Panc1 (cell line): Measurements from ENCODE around the gene ITPKB. TPM values are rescaled to one million over a fixed set of nuclear protein-coding genes. Genes with fewer than 3 reads are reported as not detected.
"Not testable (repeated sequence)": the region's sequence is repeated elsewhere in the genome, so short reads cannot be mapped to it uniquely, and the experiment has no call there.

Experiments
- ATAC-seq: fragments of 200-7000 bp; cut with Tn5 transposase; 2 replicates; pipeline ENCODE4 v1.9.1; 2020; ENCODE audit warnings: mild to moderate bottlenecking, moderate library complexity
- BruUV-seq: library from RNA; stranded (reverse); fragments of 400-500 nt; replicated peaks from 2 replicates; lab custom pipeline; 2021; lab: Mats Ljungman, UMichigan
- CTCF ChIA-PET: fragments of 300-600 bp; sonication (Branson Sonifier 250); formaldehyde crosslinking; loops from one replicate; lab custom pipeline; 2022; ENCODE audit warnings: antibody characterized with exemption; lab: Charles Lee
- POLR2A ChIA-PET: fragments of 300-600 bp; sonication (Branson Sonifier 250); formaldehyde crosslinking; loops from one replicate; lab custom pipeline; 2022; ENCODE audit warnings: antibody characterized with exemption; lab: Charles Lee
- DNase-seq: peaks from one replicate; pipeline ENCODE4 v3.0.0-alpha.2; 2010; ENCODE audit warnings: low read depth, low spot score
- H3K27ac ChIP-seq: 2 replicates; pipeline ENCODE4 v1.5.1; 2011; ENCODE audit warnings: mild to moderate bottlenecking, low read length, inconsistent platforms
- H3K27me3 ChIP-seq: fragments of 200-500 bp; sonication (Bioruptor generic); 2 replicates; pipeline ENCODE4 v1.6.0; 2014; ENCODE audit warnings: low read length, inconsistent platforms; ENCODE audit not compliant: control insufficient read depth, insufficient read depth
- H3K36me3 ChIP-seq: fragments of 200-500 bp; sonication (Bioruptor generic); 2 replicates; pipeline ENCODE4 v1.5.1; 2014; ENCODE audit warnings: inconsistent platforms, mild to moderate bottlenecking, low read length, moderate library complexity; ENCODE audit not compliant: control insufficient read depth, insufficient read depth
- H3K4me1 ChIP-seq: 2 replicates; pipeline ENCODE4 v1.5.1; 2011; ENCODE audit warnings: inconsistent platforms, mild to moderate bottlenecking, low read length, moderate library complexity; ENCODE audit not compliant: control insufficient read depth, insufficient read depth
- H3K4me3 ChIP-seq, 2 experiments: 2 replicates each; pipeline ENCODE4 v1.5.1; 2011 to 2012; ENCODE audit warnings: low read depth in 2 of 2, low read length in 2 of 2, mild to moderate bottlenecking in 2 of 2, inconsistent platforms in 1 of 2, moderate library complexity in 1 of 2
- H3K9me3 ChIP-seq: fragments of 200-500 bp; sonication (Bioruptor generic); 2 replicates; pipeline ENCODE4 v1.5.1; 2014; ENCODE audit warnings: low read depth, mild to moderate bottlenecking, inconsistent platforms, low read length, moderate library complexity; ENCODE audit not compliant: control insufficient read depth, insufficient read depth
- POLR2AphosphoS5 ChIP-seq: IDR thresholded peaks from 2 replicates; pipeline ENCODE4 v1.6.1; 2012; ENCODE audit warnings: mild to moderate bottlenecking, low read depth, low read length, moderate library complexity
- SIN3A ChIP-seq: IDR thresholded peaks from 2 replicates; pipeline ENCODE4 v1.6.1; 2012; ENCODE audit warnings: low read depth, mild to moderate bottlenecking, low read length, moderate library complexity, borderline replicate concordance; ENCODE audit not compliant: insufficient read depth
- TCF7L2 ChIP-seq: IDR thresholded peaks from 2 replicates; pipeline ENCODE4 v1.6.1; 2011; ENCODE audit warnings: mild to moderate bottlenecking, low read depth, low read length, inconsistent platforms
- in situ Hi-C: cut with HindIII; loops from 2 replicates; pipeline ENCODE4 v1.10.0; 2016; ENCODE audit warnings: low sequenced_read_pairs, low pct_unique_long_range_greater_than_20kb
- intact Hi-C: fragments of 100-400 bp; cut with micrococcal nuclease; formaldehyde crosslinking; loops from one replicate; pipeline ENCODE4 v1.10.0; 2022; ENCODE audit not compliant: unreplicated experiment
- total RNA-seq: library from RNA; stranded (reverse); gene quantifications from one replicate; pipeline ENCODE4 v1.2.1, GENCODE V29; 2021; ENCODE audit not compliant: unreplicated experiment
- TF ChIP-seq, protein P1 (sequence below), 2 experiments: IDR thresholded peaks; 2 replicates each; pipeline ENCODE4 v1.6.1; 2011 to 2012; ENCODE audit warnings: low read depth in 2 of 2, control low read depth in 1 of 2, low read length in 1 of 2, mild to moderate bottlenecking in 1 of 2, moderate library complexity in 1 of 2; ENCODE audit not compliant: insufficient read depth in 1 of 2
- TF ChIP-seq, protein P2 (sequence below): fragments of 450-650 bp; IDR thresholded peaks from 2 replicates; pipeline ENCODE4 v1.5.1; 2017; ENCODE audit warnings: mild to moderate bottlenecking

Gene ITPKB
- total RNA-seq, 1 experiment from 2014 or later, result 10.9 TPM

DNA sequence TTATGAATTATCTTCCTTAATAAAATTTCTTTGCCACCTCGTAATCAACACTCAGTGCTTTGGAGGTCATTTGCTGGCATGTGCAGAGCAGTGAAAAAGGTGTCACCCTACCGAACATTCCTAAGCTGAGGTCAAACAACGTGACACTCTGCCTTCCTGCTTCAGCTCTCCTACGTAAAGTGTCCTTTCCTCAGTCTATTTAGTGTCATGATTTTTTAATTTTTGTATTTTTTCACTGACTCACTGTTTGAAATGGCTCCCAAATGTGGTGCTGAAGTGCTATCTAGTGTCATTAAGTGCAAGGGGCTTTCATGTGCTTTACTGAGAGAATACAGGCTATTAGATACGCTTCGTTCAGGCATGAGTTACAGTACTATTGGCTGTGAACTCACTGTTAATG is 37.0 kb upstream of the ITPKB start:
- H3K4me1 ChIP-seq, result peaks cover 9% of the 10 kb centered on the region; the same call in 1 of the 2 replicates
- no peak overlapping the region for H3K27ac ChIP-seq
- ChIA-PET CTCF (no interaction called here), POLR2A (no interaction called here)
- no peaks in the 10 kb centered on the region for H3K9me3 ChIP-seq
- intact Hi-C loops, result no loop called here
- H3K27me3 ChIP-seq, result no peaks in the 10 kb centered on the region
- in situ Hi-C loops, result no loop called here
- TF ChIP-seq, protein P1, sequence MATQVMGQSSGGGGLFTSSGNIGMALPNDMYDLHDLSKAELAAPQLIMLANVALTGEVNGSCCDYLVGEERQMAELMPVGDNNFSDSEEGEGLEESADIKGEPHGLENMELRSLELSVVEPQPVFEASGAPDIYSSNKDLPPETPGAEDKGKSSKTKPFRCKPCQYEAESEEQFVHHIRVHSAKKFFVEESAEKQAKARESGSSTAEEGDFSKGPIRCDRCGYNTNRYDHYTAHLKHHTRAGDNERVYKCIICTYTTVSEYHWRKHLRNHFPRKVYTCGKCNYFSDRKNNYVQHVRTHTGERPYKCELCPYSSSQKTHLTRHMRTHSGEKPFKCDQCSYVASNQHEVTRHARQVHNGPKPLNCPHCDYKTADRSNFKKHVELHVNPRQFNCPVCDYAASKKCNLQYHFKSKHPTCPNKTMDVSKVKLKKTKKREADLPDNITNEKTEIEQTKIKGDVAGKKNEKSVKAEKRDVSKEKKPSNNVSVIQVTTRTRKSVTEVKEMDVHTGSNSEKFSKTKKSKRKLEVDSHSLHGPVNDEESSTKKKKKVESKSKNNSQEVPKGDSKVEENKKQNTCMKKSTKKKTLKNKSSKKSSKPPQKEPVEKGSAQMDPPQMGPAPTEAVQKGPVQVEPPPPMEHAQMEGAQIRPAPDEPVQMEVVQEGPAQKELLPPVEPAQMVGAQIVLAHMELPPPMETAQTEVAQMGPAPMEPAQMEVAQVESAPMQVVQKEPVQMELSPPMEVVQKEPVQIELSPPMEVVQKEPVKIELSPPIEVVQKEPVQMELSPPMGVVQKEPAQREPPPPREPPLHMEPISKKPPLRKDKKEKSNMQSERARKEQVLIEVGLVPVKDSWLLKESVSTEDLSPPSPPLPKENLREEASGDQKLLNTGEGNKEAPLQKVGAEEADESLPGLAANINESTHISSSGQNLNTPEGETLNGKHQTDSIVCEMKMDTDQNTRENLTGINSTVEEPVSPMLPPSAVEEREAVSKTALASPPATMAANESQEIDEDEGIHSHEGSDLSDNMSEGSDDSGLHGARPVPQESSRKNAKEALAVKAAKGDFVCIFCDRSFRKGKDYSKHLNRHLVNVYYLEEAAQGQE (IDR thresholded peaks at IDR 0.05; ENCODE audit: insufficient read depth in 1 of 2, low read depth in 2 of 2, low read length in 1 of 2), result no peak
- no peak for TF ChIP-seq SIN3A
- no peak for TF ChIP-seq POLR2AphosphoS5
- TF ChIP-seq, protein P2, sequence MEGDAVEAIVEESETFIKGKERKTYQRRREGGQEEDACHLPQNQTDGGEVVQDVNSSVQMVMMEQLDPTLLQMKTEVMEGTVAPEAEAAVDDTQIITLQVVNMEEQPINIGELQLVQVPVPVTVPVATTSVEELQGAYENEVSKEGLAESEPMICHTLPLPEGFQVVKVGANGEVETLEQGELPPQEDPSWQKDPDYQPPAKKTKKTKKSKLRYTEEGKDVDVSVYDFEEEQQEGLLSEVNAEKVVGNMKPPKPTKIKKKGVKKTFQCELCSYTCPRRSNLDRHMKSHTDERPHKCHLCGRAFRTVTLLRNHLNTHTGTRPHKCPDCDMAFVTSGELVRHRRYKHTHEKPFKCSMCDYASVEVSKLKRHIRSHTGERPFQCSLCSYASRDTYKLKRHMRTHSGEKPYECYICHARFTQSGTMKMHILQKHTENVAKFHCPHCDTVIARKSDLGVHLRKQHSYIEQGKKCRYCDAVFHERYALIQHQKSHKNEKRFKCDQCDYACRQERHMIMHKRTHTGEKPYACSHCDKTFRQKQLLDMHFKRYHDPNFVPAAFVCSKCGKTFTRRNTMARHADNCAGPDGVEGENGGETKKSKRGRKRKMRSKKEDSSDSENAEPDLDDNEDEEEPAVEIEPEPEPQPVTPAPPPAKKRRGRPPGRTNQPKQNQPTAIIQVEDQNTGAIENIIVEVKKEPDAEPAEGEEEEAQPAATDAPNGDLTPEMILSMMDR, result no peak
- no peak for TF ChIP-seq TCF7L2
- no peak overlapping the region for H3K4me3 ChIP-seq
- DNase-seq, result no peak
- BruUV-seq, result no TSS peak
- no peaks in the 10 kb centered on the region for H3K36me3 ChIP-seq
- ATAC-seq, result no peak

DNA sequence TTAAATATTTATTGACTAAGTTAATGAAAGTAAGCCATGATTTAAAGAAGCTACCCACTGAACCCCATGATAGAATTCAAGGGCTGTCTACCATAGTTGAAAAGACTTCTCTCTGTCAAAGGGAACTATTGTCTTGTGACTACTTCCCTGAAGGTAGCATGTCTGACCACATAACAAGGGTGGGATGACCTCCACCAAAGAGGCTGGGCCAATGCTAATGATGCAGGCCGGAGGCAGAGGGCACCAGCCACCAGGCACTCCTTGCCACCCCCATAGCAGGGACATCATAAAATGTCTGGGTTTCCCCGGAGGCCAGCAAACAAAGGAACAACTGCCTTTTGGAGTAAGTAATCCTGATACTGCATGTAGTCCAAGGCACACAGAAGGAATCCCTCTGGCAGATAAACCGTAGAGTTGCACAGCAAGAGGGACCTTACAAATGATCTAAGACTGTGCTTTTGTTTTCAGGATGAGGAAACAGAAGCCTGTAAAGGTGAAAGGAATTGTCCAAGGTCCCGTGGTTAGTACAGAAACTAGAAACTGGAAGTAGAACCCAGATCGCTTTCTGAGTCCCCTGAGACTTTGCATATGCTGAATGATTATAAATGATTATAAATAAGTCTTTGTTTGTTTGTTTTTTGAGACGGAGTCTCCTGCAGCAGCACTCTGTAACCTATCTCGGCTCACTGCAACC is 33.5 kb upstream of the ITPKB start:
- TF ChIP-seq SIN3A, result no peak
- TF ChIP-seq POLR2AphosphoS5, result no peak
- TF ChIP-seq, protein P1 (IDR thresholded peaks at IDR 0.05; ENCODE audit: insufficient read depth in 1 of 2, low read depth in 2 of 2, low read length in 1 of 2), result no peak
- TF ChIP-seq, protein P2, result no peak
- no peak for TF ChIP-seq TCF7L2
- in situ Hi-C loops (no loop called here), intact Hi-C loops (no loop called here)
- ATAC-seq, result no peak
- no peak overlapping the region for H3K4me3 ChIP-seq
- no peaks in the 10 kb centered on the region for H3K9me3 ChIP-seq
- no TSS peak for BruUV-seq
- no peaks in the 10 kb centered on the region for H3K36me3 ChIP-seq
- ChIA-PET POLR2A (no interaction called here), CTCF (no interaction called here)
- DNase-seq, result no peak
- H3K27me3 ChIP-seq, result no peaks in the 10 kb centered on the region
- no peak overlapping the region for H3K27ac ChIP-seq
- no peaks in the 10 kb centered on the region for H3K4me1 ChIP-seq

DNA sequence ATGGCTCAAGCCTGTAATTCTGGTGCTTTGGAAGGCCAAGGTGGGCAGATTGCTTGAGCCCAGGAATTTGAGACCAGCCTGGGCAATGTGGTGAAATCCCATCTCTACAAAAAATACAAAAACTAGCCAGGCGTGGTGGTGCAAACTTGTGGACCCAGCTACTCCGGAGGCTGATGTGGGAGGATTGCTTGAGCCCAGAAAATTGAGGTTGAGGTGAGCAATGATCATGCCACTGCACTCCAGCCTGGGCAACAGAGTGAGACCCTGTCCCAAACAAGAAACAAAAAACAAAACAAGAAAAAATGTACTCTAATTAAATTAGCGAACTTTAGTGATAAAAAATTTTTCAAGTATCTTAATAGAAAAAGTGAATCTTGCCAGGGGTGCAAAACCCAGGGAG is 28.1 kb upstream of the ITPKB start:
- CTCF ChIA-PET, result not testable (repeated sequence)

More for the DNA sequence above, 28.1 kb upstream of the ITPKB start:
- H3K27ac ChIP-seq, H3K36me3 ChIP-seq, in situ Hi-C loops, DNase-seq, H3K27me3 ChIP-seq, ATAC-seq, H3K4me1 ChIP-seq, BruUV-seq, H3K4me3 ChIP-seq, H3K9me3 ChIP-seq, POLR2A ChIA-PET, intact Hi-C loops: not testable (repeated sequence)
